CD4-positive, alpha-beta T cell (primary cell): ENCODE results near the gene CHRM4. TPM values are rescaled to one million over a fixed set of nuclear protein-coding genes. Genes with fewer than 3 reads are reported as not detected.

Source experiments
- ATAC-seq: fragments of 200-7000 bp; cut with Tn5 transposase; one replicate; pipeline ENCODE4 v1.10.0; 2022; ENCODE audit warnings: mild to moderate bottlenecking; ENCODE audit not compliant: poor library complexity
- CTCF ChIA-PET: fragments of 350-600 bp; sonication (Branson Sonifier 250); formaldehyde crosslinking; loops from one replicate; lab custom pipeline; 2021; ENCODE audit warnings: antibody characterized with exemption, inconsistent platforms; lab: Charles Lee
- POLR2A ChIA-PET: fragments of 350-600 bp; sonication (Branson Sonifier 250); formaldehyde crosslinking; loops from one replicate; lab custom pipeline; 2021; ENCODE audit warnings: antibody characterized with exemption, inconsistent platforms; lab: Charles Lee
- DNase-seq, 14 experiments: peaks; one replicate each; pipeline ENCODE4 v3.0.0-alpha.2; 2013 to 2020; ENCODE audit warnings: mixed read lengths in 2 of 14
- H3K27ac ChIP-seq, 2 donors: one replicate each; pipeline versions ENCODE4 v1.5.1 to v1.7.0; 2013; ENCODE audit warnings: low read length in 2 of 2, low read depth in 1 of 2, mild to moderate bottlenecking in 1 of 2
- H3K27me3 ChIP-seq, 2 experiments: 1 replicate in 1 of 2; 2 replicates in 1 of 2; pipeline versions ENCODE4 v1.6.1 to v1.7.0; 2013; ENCODE audit warnings: low read length in 2 of 2, control low read depth in 1 of 2, mild to moderate bottlenecking in 1 of 2, moderate library complexity in 1 of 2; ENCODE audit not compliant: insufficient read depth in 2 of 2, control insufficient read depth in 1 of 2
- H3K36me3 ChIP-seq: one replicate; pipeline ENCODE4 v1.6.1; 2013; ENCODE audit warnings: low read length, control low read depth; ENCODE audit not compliant: insufficient read depth
- H3K4me1 ChIP-seq: one replicate; pipeline ENCODE4 v1.6.1; 2013; ENCODE audit warnings: low read length, control low read depth; ENCODE audit not compliant: insufficient read depth
- H3K4me3 ChIP-seq: one replicate; pipeline ENCODE4 v1.5.1; 2013; ENCODE audit warnings: mild to moderate bottlenecking, low read length, moderate library complexity
- H3K9me3 ChIP-seq, 2 experiments: 1 replicate in 1 of 2; 2 replicates in 1 of 2; pipeline versions ENCODE4 v1.6.1 to v1.7.0; 2013; ENCODE audit warnings: low read length in 2 of 2, mild to moderate bottlenecking in 2 of 2, control low read depth in 1 of 2, moderate library complexity in 1 of 2; ENCODE audit not compliant: control insufficient read depth in 1 of 2, insufficient read depth in 1 of 2
- H3K27ac Mint-ChIP-seq: one replicate; pipeline ENCODE4 v1.8.0; 2020; ENCODE audit warnings: mixed read lengths
- H3K27me3 Mint-ChIP-seq: one replicate; pipeline ENCODE4 v1.8.0; 2021; ENCODE audit warnings: mixed read lengths
- H3K36me3 Mint-ChIP-seq: one replicate; pipeline ENCODE4 v1.8.0; 2021; ENCODE audit warnings: low read depth, mixed read lengths
- H3K4me1 Mint-ChIP-seq: one replicate; pipeline ENCODE4 v1.8.0; 2021; ENCODE audit warnings: low read depth, mixed read lengths
- H3K4me3 Mint-ChIP-seq: one replicate; pipeline ENCODE4 v1.8.0; 2020; ENCODE audit warnings: mild to moderate bottlenecking, mixed read lengths
- H3K9me3 Mint-ChIP-seq: one replicate; pipeline ENCODE4 v1.8.0; 2020; ENCODE audit warnings: mixed read lengths
- CTCF ChIP-seq: fragments of 200-600 bp; IDR thresholded peaks from one replicate; pipeline ENCODE4 v1.8.0; 2022; ENCODE audit warnings: antibody characterized with exemption, mild to moderate bottlenecking
- intact Hi-C, 2 experiments: fragments of 100-400 bp; cut with DNase I in 1 of 2; cut with micrococcal nuclease in 1 of 2; formaldehyde crosslinking; loops; one replicate each; pipeline versions ENCODE4 v1.15.1 to v1.9.0; 2023 to 2025; cut with DNase I, micrococcal nuclease
- total RNA-seq, 174 experiments: library from RNA in 2 of 174; stranded (reverse) in 2 of 174; gene quantifications; one replicate each; pipeline ENCODE4 v1.2.3 and lab custom pipeline; 2021 to 2026

CHRM4 gene
- total RNA-seq, 2 experiments from 2014 or later = 3.2 to 3.7 TPM

DNA sequence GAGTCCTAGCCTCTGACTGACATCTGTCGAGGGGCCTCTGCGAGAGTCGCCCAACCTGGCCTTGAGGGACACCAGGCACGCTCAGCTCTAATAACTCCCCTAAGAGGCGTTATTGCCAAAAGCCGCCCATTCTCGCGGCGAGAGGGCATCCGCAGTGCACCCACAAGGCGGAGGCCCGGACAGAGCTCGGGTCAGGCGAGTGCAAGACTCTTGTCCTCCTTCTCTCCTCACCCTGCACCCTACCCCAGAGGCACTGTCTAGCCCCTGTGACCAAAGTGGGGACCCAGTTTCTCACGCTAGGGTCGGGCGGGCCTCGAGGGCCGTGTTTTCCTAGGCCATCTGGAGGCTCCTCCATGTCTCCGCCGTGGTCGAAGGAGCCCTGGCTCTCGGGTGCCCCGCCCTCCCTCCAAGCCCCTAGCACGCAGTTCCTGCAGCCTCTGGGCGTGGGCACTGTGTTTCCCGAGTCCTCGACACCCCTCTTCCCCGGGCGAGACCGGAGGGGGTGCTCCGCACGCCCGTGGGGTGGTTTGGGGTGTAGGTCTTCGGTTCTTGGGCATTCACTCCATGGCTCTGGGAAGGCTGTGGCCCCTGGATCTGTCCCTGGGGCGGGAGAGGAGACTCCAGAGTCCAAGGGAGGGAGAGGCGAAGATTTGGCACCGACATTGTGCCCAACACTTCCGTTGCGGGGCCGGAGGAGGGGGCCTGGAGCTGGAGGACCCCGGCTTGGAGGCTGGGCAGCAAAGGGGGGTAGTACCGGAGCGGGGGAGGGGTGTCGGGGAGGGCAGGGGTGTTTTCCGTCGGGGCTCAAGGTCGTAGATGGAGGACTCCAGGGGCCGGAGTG lies 1.0 kb downstream of the CHRM4 start:
- H3K36me3 ChIP-seq = no peaks in the 10 kb centered on the region
- H3K27me3 Mint-ChIP-seq = peaks cover 65% of the 10 kb centered on the region
- ChIA-PET CTCF (no interaction called here), POLR2A (interaction anchor here (1.1 kb wide), 1 partner anchor 9 kb away, joined by 3 read pairs; the partner anchor contains the start of gene MDK)
- intact Hi-C loops = loop anchor here in 1 of 2 experiments (5.0 kb wide), 2 partner anchors 147 to 503 kb away; partner anchors contain the start of gene MAPK8IP1
- TF ChIP-seq CTCF = no peak
- no peaks in the 10 kb centered on the region for H3K36me3 Mint-ChIP-seq
- H3K27me3 ChIP-seq = peaks cover 54 to 64% of the 10 kb centered on the region in 2 experiments
- H3K4me3 ChIP-seq = no peak overlapping the region
- H3K4me1 ChIP-seq = peaks cover 47% of the 10 kb centered on the region
- H3K4me1 Mint-ChIP-seq = peaks cover 34% of the 10 kb centered on the region
- no peak for ATAC-seq
- peak in 1 of 14 experiments; percentile 21 for DNase-seq
- no peak overlapping the region for H3K27ac ChIP-seq
- no peaks in the 10 kb centered on the region for H3K9me3 Mint-ChIP-seq
- H3K9me3 ChIP-seq = peaks cover 0 to 32% of the 10 kb centered on the region in 2 experiments
- no peak overlapping the region for H3K4me3 Mint-ChIP-seq
- H3K27ac Mint-ChIP-seq = no peak overlapping the region

GRCh38 chr11:46389450-46390330 lies 1.9 kb downstream of the CHRM4 start:
- Histone ChIP-seq H3K36me3 (no peaks in the 10 kb centered on the region), H3K27me3 (peaks cover 56 to 65% of the 10 kb centered on the region in 2 experiments), H3K9me3 (peaks cover 0 to 39% of the 10 kb centered on the region in 2 experiments), H3K27ac (no peak overlapping the region), H3K4me1 (peaks cover 47% of the 10 kb centered on the region), H3K4me3 (peak overlapping the region; percentile 4)
- intact Hi-C loops = loop anchor here in 1 of 2 experiments (5.0 kb wide), 2 partner anchors 148 to 502 kb away; partner anchors contain the start of gene MAPK8IP1
- no peaks in the 10 kb centered on the region for H3K9me3 Mint-ChIP-seq
- H3K4me1 Mint-ChIP-seq = peaks cover 34% of the 10 kb centered on the region
- H3K27me3 Mint-ChIP-seq = peaks cover 73% of the 10 kb centered on the region
- no peaks in the 10 kb centered on the region for H3K36me3 Mint-ChIP-seq
- ChIA-PET CTCF (interaction anchor here (0.9 to 2.1 kb wide), 4 partner anchors 38 to 50 kb away, joined by 3 to 7 read pairs (median 4); partner anchors contain the start of gene DGKZ), POLR2A (no interaction called here)
- H3K27ac Mint-ChIP-seq = no peak overlapping the region
- ATAC-seq (peak; percentile 30), DNase-seq (peak in 5 of 14 experiments; percentile 16 to 65 (median 50))
- peak; percentile 66 for TF ChIP-seq CTCF
- H3K4me3 Mint-ChIP-seq = peak overlapping the region; percentile 45
